ENCODE results near the gene THAP8.

THAP8 gene

DNA sequence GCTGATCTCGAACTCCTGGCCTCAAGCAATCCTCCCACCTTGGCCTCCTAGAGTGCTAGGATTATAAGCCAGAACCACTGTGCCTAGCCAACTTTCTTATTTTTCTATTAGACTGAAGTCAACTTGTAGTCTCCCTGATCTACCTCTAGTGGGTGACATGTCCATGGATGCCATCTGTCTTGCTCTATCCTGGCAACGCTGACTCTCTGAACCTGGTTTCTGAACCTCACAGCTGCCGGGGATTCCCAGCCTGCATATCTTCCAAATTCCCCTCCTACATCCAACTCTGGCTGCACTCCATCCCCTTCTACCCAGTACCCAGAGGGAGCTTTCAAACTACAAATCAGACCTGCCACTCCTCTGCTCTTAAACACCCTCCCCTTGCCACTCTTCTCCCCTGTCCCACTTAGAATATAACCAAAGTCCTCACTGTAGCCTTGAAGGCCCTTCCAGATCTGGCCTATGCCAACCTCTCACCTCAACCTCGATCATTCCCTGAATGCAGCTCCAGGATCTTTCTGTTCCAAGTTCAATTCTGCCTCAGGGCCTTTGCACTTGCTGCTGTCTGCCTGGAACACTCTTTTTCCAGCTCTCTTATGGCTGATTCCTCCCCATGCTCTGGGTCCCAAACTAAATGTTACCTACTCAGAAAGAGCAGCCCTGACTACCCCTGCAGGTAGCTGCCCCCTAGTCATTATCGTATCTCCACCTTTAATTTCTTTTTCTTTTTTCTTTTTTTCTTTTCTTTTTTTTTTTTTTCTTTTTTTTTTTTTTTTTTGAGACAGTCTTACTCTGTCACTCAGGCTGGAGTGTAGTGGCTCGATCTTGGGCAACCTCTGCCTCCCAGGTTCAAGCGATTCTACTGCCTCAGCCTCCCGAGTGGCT lies 23.6 kb downstream of the THAP8 start:
- no peak for DNase-seq (ENCODE audit: low read depth in 3 of 3)

DNA sequence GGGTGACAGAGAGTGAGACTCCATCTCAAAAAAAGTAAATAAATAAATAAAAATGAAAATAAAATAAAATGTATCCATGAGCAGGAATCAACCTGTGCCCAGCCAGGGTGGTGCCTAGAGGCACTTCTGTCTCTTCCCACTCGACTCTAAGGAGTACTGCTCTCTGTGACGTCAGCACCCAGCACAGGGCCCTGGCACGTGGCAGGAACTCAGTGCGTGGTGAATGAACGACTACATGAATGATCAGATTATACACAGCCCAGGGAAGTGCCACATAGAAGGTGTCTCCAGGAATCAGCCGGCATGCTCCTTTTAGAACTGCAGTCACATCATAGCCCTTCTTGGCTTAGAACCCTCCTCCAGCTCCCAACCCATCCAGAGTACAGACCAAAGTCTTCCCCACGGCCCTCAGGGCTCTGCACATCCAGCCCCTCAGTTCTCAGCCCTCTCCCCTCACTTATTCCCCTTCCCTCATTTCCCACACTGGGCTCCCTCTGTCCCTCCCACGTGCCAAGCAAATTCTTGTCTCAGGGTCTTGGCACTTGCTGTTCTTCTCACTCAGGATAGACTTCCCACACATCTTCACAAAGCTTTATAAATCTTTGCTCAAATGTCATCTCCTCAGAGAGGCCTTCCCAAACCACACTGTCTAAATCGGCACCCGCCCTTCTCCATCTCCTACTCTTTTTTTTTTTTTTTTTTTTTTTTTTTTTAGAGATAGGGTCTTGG lies 25.6 kb downstream of the THAP8 start:
- DNase-seq (ENCODE audit: low read depth in 3 of 3) = no peak

DNA sequence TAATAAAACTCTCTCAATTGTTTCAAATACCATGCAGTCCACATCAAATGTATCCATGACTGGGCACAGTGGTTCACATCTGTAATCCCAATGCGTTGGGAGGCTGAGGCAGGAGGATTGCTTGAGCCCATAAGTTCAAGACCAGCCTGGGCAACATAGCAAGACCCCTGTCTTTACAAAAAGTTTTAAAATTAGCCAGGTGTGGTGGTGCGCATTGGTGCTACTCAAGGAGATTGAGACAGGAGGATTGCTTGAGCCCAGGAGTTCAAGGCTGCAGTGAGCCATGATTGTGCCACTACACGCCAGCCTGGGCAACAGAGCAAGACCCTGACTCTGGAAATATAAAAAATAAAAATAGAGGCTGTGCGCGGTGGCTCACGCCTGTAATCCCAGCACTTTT lies 26.4 kb downstream of the THAP8 start:
- DNase-seq (ENCODE audit: low read depth in 3 of 3) = no peak

DNA sequence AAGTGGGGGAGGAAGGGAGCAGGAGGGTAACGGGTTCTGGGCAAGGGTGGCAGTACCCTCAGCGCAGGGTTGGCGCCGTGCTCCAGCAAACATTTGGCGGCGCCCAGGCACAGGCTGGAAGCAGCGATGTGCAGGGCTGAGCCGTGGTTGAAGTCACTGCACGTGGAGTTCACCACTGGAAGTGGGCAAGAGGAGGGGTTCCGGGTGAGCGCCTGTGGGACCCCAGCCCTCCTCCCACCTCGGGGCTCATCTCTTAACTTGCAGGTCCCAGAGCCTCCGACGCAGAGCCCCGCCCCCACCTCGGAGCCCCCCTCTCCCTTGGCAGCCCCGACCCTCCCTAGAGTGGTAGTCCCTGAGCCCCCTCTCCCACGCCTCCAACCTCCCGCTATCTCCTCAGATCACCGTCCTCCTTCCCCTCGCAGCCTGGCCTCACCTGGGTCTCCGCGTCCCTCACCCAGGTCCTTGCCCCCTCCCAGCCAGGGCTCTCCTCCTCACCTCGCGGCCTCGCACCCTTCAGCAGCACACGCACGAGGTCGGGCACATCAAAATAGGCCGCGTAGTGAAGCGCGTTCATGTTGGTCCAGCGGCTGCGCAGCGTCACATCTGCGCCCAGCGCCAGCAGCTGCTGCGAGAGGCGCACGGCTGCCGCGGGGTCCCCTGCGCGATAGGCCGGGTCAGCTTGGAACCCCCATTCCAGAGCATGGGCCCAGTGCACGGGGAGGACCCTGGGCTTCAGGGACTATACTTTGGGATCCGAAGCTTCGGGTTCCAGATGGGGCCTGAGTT lies 27.8 kb downstream of the THAP8 start:
- no peak for DNase-seq (ENCODE audit: low read depth in 3 of 3)

DNA sequence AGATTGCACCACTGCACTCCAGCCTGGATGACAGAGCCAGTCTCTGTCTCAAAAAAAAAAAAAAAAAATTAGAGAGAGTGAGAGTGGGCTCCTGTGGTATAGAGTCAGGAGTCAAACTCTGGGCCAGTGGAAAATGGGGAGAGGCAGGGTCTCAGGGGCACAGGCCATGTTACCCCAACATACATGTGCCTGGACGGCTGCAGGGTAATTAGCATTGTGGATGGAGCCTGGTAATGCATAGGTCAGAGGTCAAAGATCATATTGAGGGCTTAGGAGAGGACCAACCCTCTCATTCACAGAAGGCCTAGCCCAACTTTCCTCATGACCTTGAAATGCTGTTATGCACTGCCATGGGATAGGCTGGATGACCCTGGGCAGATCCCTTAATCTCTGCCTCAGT lies 28.5 kb downstream of the THAP8 start:
- DNase-seq (ENCODE audit: low read depth in 3 of 3) = no peak

DNA sequence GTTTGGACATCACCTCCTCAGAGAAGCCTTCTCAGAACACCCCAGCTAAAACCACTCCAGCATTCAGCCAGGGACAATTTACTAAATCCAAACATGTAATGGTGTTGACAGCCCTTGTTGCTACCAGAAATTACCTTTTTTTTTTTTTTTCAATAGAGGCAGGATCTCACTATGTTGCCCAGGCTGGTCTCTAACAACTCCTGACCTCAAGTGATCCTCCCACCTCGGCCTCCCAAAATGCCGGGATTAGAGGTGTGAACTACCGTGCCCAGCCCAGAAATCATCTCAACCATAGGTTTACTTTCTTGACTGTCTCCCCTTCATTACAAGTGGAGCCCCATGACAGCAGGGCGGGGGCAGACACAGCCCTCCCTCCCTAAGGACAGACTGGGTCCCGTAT lies 30.7 kb downstream of the THAP8 start:
- DNase-seq (ENCODE audit: low read depth in 3 of 3) = no peak

DNA sequence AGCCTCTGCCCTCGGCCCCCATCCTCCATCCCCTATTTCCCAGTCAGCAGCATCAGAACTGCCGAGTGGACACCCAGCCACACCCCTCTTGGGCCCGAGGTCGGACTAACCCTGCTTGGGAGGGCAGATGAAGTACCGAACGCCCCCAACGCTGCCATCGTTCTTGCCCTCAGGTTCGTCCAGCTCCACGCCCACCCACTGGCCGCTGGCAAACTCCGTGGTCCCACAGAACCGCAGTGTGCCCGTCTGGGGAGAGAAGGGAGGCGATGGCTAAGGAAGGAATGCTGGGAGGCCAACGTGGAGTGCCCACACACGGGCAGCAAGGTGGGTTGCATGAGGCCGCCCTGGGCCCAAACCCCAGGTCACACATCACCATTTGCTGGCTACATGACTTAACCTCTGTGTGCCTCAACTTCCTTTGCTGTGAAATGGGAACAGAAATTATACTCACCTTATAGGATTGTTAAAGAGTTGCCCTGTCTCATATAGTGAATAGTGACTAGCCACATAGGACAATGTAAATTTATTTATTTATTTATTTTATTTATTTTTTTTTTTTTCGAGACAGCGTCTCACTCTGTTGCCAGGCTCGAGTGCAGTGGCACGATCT lies 34.9 kb downstream of the THAP8 start:
- DNase-seq (ENCODE audit: low read depth in 3 of 3) = no peak

DNA sequence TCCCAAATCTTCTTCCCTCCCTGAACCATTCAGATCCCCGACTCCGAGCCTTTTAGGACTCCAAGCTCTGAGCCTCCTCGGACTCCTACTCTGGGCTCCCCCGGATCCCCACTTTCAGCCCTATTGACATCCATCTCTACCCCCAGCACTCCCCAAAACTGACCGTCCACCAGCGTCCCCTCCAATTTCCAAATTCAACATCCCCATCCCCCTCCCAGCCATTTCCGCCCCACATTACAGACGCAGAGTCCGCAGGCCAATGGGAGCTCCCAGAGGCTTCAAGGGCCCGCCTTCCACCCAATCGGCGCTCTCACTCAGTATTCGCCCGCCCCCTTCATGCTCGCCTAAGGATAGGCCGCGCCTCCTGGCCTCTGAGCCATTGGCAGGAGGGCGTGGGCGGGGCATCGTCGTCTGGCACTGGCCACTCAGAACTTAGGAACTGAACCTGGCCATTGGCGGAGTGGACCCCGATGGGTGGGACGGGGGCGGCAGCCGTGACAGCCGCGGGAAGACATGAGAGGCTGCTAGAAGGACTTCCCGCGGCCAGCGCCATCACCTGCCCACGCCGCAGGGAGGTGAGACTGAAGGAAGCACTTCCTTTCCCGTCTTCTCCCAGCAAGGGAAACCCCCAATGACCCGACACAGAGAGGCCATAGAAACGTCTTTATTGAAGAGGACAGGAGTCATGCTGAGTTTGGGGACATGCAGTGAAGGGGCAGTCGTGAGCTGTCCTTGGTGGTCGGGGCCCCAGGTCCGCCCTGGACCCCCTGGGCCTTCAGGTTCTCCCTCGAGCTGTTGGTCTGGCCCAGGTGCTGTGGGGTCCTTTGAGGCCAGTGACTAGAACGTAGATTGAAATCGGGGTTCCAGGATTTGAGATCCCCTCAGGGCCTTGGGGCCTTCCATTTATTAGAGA lies 39.8 kb downstream of the THAP8 start, which contains the start of gene ALKBH6:
ALKBH6 (minus strand) TSS at position 202 of the 913 bp plus-strand sequence. CDS start 816 bp downstream, outside the sequence.
- DNase-seq (ENCODE audit: low read depth in 3 of 3) = peak; percentile 100

DNA sequence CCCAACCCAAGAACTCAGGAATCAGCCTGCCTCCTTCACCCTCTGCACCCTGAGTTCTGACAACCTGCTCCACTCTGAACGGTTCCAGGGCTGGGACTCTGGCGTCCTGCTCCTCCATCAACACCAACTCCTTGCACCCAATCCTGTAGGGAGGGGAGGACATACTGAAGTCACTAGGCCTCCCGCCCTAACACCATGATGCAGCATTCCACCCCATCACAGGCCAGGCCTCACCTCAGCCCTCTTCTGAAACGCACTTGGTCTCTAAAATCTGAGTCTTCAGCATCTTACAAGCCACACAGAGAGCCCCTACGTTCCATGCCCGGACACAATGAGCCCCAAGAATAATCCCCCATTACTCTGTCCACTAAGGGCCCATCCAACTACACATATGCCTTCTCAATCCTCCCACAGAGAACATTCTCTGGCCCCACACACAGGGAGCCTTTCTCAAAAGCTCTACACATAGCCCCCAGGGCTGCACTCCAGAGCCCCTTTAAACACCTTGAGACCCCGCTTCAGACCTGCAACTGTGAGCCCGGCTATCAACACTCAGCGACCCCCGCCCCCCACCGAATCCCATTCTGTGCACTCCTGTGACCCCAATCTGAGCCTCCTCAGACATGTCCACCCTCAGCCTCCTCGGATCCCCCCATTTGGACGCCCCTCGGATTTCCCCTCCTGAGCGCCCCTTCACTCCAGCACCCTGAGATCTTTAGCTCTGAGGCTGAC lies 40.6 kb downstream of the THAP8 start:
- no peak for DNase-seq (ENCODE audit: low read depth in 3 of 3)

DNA sequence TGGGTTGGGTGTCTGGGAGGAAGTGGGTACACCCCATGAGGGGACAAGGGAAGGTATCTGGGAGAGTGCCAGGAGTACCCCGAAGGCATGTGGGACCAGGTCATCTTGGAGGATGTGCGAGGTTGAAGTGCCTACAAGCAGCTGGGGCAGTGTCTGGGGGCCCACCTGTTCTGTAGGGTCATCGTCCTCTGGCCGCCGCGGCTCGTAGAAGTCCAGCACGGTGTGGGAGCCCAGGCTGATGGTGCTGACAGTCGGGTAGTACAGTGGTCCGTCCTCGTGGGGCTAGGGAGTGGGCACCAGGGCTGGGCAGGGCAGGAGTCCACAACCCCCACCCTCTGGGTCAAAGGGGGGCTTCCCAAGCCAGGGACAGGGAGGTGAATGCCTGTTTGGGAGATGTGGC lies 43.7 kb downstream of the THAP8 start:
- no peak for DNase-seq (ENCODE audit: low read depth in 3 of 3)

DNA sequence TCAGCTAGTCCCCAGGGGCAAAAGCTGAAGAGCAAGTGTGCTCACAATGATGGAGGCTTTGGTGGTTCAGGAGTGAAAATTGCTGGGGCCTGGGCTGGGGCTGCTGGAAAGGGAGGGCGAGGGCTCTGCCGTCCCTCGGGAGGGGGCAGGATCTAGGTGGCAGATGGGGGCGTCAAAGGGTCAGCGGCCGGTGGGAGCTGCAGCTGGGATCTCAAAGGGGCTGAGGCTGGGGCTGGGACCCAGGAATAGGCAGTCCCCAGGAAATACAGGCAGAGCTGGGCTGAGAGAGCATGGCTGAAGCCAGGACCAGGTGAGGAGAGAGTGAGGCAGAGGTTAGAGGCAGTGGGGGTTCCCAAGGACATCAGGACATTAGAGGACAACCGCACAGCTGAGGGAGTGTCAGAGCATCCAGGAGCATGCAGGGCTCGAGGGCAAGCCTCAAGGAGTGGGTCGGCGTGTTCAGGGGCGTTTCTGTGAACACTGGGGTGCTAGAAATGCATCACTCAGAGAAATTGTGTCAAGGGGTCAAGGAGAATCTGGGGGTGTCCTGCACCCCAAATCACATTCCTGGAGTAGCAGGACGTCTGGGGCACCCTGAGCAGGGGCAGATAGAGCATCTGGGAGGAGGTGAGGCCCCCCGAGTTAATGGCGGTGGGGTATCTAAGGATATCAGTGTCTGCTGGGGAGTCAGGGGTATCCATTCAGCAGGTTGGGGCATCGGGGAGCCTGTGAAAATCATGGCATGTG lies 44.3 kb downstream of the THAP8 start:
- no peak for DNase-seq (ENCODE audit: low read depth in 3 of 3)

DNA sequence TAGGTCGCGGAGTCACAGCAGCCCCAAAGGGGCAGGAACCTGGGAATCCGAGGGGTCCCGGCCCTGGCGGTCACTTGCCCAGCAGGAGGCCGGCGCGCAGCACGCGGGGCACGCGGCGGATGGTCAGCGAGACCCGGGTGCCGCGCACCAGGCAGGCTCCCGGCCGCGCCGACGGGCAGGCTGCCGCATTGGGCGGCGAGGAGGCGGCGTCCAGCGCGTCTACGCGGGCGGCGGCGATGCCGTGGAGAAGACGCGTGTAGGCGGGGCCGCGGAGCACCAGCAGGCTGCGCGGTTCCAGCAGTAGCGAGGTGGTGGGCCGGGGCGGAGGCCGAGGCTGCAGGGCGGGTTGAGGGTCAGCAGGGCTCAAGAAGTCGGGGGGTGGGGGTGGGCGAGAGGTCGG lies 44.9 kb downstream of the THAP8 start:
- DNase-seq (ENCODE audit: low read depth in 3 of 3) = peak in 1 of 3 donors; percentile 53

DNA sequence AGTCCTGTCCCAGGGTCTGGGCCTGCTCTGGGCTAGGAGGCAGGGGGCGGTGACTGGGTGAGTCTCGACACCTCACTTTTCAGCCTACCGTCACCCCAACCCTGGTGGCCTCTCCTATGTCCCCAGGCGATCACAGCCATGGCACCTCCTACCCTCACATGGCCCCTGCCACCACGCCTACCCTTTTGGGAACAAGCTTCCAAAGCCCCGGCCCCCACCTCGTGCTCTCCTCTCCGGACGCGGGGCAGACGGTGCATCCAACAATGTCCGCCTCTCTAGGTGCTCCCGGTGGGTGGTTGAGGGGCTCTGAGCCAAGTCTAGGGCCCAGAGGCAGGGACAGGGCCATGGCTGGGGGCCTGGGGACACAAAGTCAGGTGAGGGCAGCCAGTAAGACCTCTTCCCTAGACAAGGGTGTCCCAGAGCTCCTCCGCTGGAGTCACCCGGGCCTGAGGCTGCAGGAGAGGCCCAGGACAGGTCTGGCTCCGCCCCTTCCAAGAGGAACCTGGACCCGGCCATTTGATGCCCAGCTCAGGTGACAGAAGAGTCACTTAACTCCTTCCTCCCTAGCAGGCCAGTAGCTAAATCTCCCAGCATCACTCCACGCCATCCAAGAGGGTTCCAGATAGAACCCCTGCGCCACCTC lies 45.6 kb downstream of the THAP8 start, which contains the start of gene SYNE4:
SYNE4 (minus strand) TSS at position 478 of the 643 bp plus-strand sequence; CDS start at position 346, 132 bp downstream.
- no peak for DNase-seq (ENCODE audit: low read depth in 3 of 3)

DNA sequence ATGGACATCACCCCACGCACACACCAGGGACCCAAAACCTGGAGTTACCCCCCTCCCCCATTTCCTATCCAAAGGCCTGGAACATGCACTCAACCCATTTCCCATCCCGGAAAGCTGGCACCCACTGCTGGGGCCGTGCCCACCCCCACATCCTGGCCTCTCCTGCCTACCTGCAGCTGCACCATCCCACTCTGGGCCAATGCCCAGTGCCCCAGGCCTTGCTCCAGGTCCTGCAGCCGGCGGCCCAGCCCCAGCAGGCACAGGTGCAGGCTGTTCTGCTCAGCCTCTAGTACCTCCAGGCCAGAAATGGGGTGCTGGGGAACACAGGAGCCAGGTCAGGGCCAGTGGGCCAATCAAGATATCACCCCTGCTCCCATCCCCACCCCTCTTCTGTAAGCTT lies 47.1 kb downstream of the THAP8 start:
- no peak for DNase-seq (ENCODE audit: low read depth in 3 of 3)

DNA sequence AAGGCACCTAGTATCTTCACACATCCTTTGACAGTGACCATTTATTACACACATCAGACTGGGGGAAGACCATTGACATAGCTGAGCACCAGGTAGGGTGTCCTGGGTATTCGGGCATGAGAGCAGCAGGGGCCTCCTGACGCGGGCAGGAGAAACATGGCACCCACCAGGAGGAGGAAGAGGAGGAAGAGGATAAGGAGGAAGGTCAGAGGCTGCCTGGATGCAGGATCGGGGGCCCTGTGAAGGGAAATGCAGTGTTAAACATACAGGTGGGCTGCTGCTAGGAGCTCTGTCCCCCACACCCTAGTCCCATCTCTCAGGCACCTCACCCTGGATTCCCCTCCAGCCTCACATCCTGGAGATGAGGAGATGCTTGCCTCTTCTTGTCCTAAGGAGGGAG lies 50.8 kb downstream of the THAP8 start:
- DNase-seq (ENCODE audit: low read depth in 3 of 3) = no peak

DNA sequence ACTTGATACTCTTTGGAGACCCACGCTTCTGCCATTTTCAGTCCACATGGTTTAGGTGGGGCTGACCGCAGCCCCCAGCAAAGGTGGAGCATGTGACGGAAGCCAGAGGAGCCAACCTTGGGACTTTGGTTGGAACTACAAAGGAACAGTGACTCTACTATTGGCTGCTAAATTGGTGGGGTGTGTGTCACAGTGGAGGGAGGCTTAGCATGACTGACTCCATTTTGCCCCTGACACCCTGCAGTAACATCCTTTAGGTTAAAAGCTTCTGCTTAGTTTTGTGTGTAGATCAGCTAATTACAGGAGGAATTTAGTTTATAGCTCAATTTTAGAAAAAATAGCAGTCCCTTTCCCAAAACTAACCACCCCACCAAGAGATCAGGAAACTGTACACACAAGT lies 52.5 kb downstream of the THAP8 start:
- no peak for DNase-seq (ENCODE audit: low read depth in 3 of 3)

DNA sequence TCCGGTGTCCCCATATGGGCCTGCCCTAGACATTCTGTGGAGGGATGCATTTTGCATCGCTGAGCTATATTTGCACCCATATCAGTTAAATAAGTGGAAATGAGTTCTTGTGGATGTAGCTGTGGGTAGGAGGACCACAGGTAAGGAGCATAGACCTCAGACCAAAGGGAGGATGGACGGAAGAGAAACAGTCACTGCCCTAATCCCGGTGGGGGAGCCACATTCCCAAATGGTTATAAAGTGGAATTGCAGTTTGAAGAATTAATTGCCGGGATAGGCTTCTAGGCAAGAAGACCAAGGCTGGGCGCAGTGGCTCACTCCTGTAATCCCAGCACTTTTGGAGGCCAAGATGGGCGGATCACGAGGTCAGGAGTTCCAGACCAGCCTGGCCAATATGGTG lies 57.3 kb downstream of the THAP8 start:
- DNase-seq (ENCODE audit: low read depth in 3 of 3) = no peak
